AG04450 (cell line): Measurements from ENCODE around the gene AGXT2. TPM values are rescaled to one million over a fixed set of nuclear protein-coding genes. Genes with fewer than 3 reads are reported as not detected.

Source experiments
- CTCF ChIA-PET: fragments of 300-600, 350-600 bp; formaldehyde crosslinking; extraction: SDS; loops from one replicate; lab custom pipeline; 2022; ENCODE audit warnings: antibody characterized with exemption, inconsistent platforms; lab: Charles Lee
- POLR2A ChIA-PET: fragments of 350-600 bp; formaldehyde crosslinking; extraction: SDS; loops from one replicate; lab custom pipeline; 2021; ENCODE audit warnings: antibody characterized with exemption, inconsistent platforms; lab: Yijun Ruan, JAX
- DNase-seq: peaks from one replicate; pipeline ENCODE4 v3.0.0-alpha.2; 2011; ENCODE audit warnings: low read depth, low spot score
- H3K27ac ChIP-seq: one replicate; pipeline ENCODE4 v1.5.1; 2012; ENCODE audit warnings: low read depth, low read length, control low read depth
- H3K27me3 ChIP-seq: one replicate; pipeline ENCODE4 v1.6.0; 2012; ENCODE audit warnings: low read length; ENCODE audit not compliant: control insufficient read depth, insufficient read depth
- H3K4me3 ChIP-seq: 2 replicates; pipeline ENCODE4 v1.5.1; 2011; ENCODE audit warnings: mild to moderate bottlenecking, low read depth, low read length, control low read depth
- H3K9me3 ChIP-seq: 2 replicates; pipeline ENCODE4 v1.5.1; 2012; ENCODE audit warnings: low read length; ENCODE audit not compliant: control insufficient read depth, insufficient read depth
- CTCF ChIP-seq: IDR thresholded peaks from 2 replicates; pipeline ENCODE4 v1.5.1; 2011; ENCODE audit warnings: low read depth, low read length, control low read depth, inconsistent platforms
- polyA plus RNA-seq: library from polyadenylated mRNA; depleted of rRNA; stranded (reverse); fragments of >200 nt; gene quantifications from 2 replicates; pipeline ENCODE4 v1.2.3, GENCODE V29; 2011

AGXT2 gene
- polyA plus RNA-seq, 1 experiment: not detected

- H3K27ac ChIP-seq: no peak overlapping the region
- ChIA-PET POLR2A (no interaction called here), CTCF (no interaction called here)
- no peak for TF ChIP-seq CTCF
- DNase-seq: no peak
- no peaks in the 10 kb centered on the region for H3K9me3 ChIP-seq
- H3K27me3 ChIP-seq: no peaks in the 10 kb centered on the region
- no peak overlapping the region for H3K4me3 ChIP-seq
Measured at GRCh38 chr5:35066260-35066795, 18.6 kb upstream of the AGXT2 start.

- CTCF ChIA-PET: no interaction called here
- H3K27ac ChIP-seq: no peak overlapping the region
- no peaks in the 10 kb centered on the region for H3K27me3 ChIP-seq
- no peak overlapping the region for H3K4me3 ChIP-seq
- POLR2A ChIA-PET: no interaction called here
- H3K9me3 ChIP-seq: no peaks in the 10 kb centered on the region
- no peak for TF ChIP-seq CTCF
- DNase-seq: no peak
Measured at GRCh38 chr5:35063414-35063813, 15.7 kb upstream of the AGXT2 start.

- H3K27me3 ChIP-seq: no peaks in the 10 kb centered on the region
- H3K9me3 ChIP-seq: no peaks in the 10 kb centered on the region
- CTCF ChIA-PET: no interaction called here
- H3K27ac ChIP-seq: no peak overlapping the region
- TF ChIP-seq CTCF: no peak
- no peak overlapping the region for H3K4me3 ChIP-seq
- no peak for DNase-seq
- POLR2A ChIA-PET: interaction anchor here (0.6 kb wide), 1 partner anchor 9 kb away, joined by 3 read pairs; no protein-coding TSS in a partner anchor
Measured at GRCh38 chr5:35061211-35061770, 13.5 kb upstream of the AGXT2 start.

- ChIA-PET POLR2A (no interaction called here), CTCF (no interaction called here)
- no peak for TF ChIP-seq CTCF
- DNase-seq: no peak
- Histone ChIP-seq H3K27me3 (no peaks in the 10 kb centered on the region), H3K9me3 (no peaks in the 10 kb centered on the region), H3K4me3 (no peak overlapping the region), H3K27ac (no peak overlapping the region)
Measured at GRCh38 chr5:35060236-35060635, 12.5 kb upstream of the AGXT2 start.

- Histone ChIP-seq H3K4me3 (no peak overlapping the region), H3K27me3 (no peaks in the 10 kb centered on the region), H3K27ac (no peak overlapping the region), H3K9me3 (no peaks in the 10 kb centered on the region)
- CTCF ChIA-PET: no interaction called here
- no peak for TF ChIP-seq CTCF
- POLR2A ChIA-PET: no interaction called here
- no peak for DNase-seq
Measured at GRCh38 chr5:35059251-35059650, 11.5 kb upstream of the AGXT2 start.
